MCF 10A (cell line): ENCODE results near the gene EEF1AKMT4. TPM values are rescaled to one million over a fixed set of nuclear protein-coding genes. Genes with fewer than 3 reads are reported as not detected.

Experiments used
- Bru-seq: library from RNA; stranded (reverse); fragments of 400-500 nt; gene quantifications from one replicate; lab custom pipeline; 2021; lab: Mats Ljungman, UMichigan
- BruChase-seq, 2 experiments: library from RNA; stranded (reverse); fragments of 400-500 nt; gene quantifications; one replicate each; lab custom pipeline; 2021; lab: Mats Ljungman, UMichigan
- BruUV-seq: library from RNA; stranded (reverse); fragments of 400-500 nt; replicated peaks from 2 replicates; lab custom pipeline; 2021; lab: Mats Ljungman, UMichigan
- CTCF ChIA-PET: fragments of 300-600 bp; sonication (Branson Sonifier 250); formaldehyde crosslinking; extraction: SDS; loops from one replicate; lab custom pipeline; 2021; ENCODE audit warnings: antibody characterized with exemption, inconsistent platforms; lab: Yijun Ruan, JAX
- POLR2A ChIA-PET: fragments of 300-600, 350-650 bp; sonication (Branson Sonifier 250); formaldehyde crosslinking; extraction: SDS; loops from one replicate; lab custom pipeline; 2020; ENCODE audit warnings: antibody characterized with exemption, inconsistent platforms; lab: Yijun Ruan, JAX
- DNase-seq: peaks from one replicate; pipeline ENCODE4 v3.0.0-alpha.2; 2018; ENCODE audit not compliant: unreplicated experiment
- H3K27ac Mint-ChIP-seq: one replicate; pipeline ENCODE4 v1.8.0; 2022; ENCODE audit warnings: mild to moderate bottlenecking, low read depth, mixed read lengths; ENCODE audit not compliant: unreplicated experiment
- H3K27me3 Mint-ChIP-seq: one replicate; pipeline ENCODE4 v1.8.0; 2022; ENCODE audit warnings: mixed read lengths; ENCODE audit not compliant: insufficient read depth, unreplicated experiment
- H3K36me3 Mint-ChIP-seq: one replicate; pipeline ENCODE4 v1.8.0; 2022; ENCODE audit warnings: mild to moderate bottlenecking, moderate library complexity, mixed read lengths; ENCODE audit not compliant: insufficient read depth, unreplicated experiment
- H3K4me1 Mint-ChIP-seq: one replicate; pipeline ENCODE4 v1.8.0; 2022; ENCODE audit warnings: mixed read lengths; ENCODE audit not compliant: insufficient read depth, unreplicated experiment
- H3K4me3 Mint-ChIP-seq: one replicate; pipeline ENCODE4 v1.8.0; 2022; ENCODE audit warnings: mild to moderate bottlenecking, moderate library complexity, mixed read lengths; ENCODE audit not compliant: unreplicated experiment
- H3K9me3 Mint-ChIP-seq: one replicate; pipeline ENCODE4 v1.8.0; 2022; ENCODE audit warnings: mixed read lengths; ENCODE audit not compliant: unreplicated experiment
- CTCF ChIP-seq: fragments of 200-600 bp; IDR thresholded peaks from one replicate; pipeline ENCODE4 v1.8.0; 2022; ENCODE audit warnings: antibody characterized with exemption, mild to moderate bottlenecking; ENCODE audit not compliant: unreplicated experiment
- intact Hi-C: fragments of 100-400 bp; cut with micrococcal nuclease; formaldehyde crosslinking; loops from 2 replicates; pipeline ENCODE4 v1.14.1; 2022
- long read RNA-seq: library from polyadenylated mRNA; stranded (forward); transcript quantifications from one replicate; pipeline ENCODE4 v2.0.0, GENCODE V29; 2022
- total RNA-seq: library from RNA; stranded (reverse); gene quantifications from 2 replicates; pipeline ENCODE4 v1.2.3, GENCODE V29; 2022

EEF1AKMT4 gene
- 4.9 and 10.1 TPM in 2 replicates for total RNA-seq
- Bru-seq, nascent RNA: percentile 52 among the genes with signal in this experiment
- BruChase-seq, experiment 1, labeled RNA remaining after a 6-hour chase: percentile 44 among the genes with signal in this experiment
- percentile 63 among the genes with signal in this experiment for BruChase-seq, experiment 2, labeled RNA remaining after a 2-hour chase
- long read RNA-seq, transcript EEF1AKMT4-201 (3 exons, 1,823 nt): major isoform, 29 of 34 reads
- long read RNA-seq, partial matches to known transcripts: 1 of 34 reads
- long read RNA-seq, other reads (novel, unspliced or antisense): 4 of 34 reads

DNA sequence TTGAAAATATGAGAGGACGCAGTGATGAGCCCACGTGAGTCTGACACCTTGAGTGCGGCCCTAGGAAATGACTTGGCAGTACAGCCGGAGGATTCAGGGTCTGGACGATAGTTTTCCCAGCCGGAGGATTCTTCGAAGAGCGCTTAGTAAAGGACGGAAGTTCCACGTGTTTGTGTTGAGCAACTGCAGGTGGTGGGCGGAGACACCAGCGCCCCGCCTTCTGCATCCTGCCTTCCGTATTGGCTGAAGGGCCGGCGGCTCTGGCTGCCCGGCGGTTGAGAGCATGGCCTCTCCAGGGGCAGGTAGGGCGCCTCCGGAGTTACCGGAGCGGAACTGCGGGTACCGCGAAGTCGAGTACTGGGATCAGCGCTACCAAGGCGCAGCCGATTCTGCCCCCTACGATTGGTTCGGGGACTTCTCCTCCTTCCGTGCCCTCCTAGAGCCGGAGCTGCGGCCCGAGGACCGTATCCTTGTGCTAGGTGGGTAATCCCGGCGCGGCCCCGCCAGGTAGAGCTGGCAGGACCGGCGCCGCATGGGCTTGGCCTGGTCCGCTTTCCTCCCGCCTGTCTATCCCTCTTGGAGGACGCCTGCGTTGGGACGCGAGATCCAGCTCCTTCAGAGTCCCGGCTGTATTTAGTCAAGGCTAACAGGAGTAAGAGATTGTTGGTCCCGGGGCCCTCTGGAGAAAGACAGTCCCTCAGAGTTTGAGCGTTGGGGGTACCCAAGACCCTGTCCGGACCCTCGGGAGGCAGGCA is at the start of gene EEF1AKMT4:
Gene EEF1AKMT4, plus strand, starts transcription at position 261 of the 755 bp plus-strand sequence. Its CDS starts 23 bp downstream, at position 284.
- H3K27ac Mint-ChIP-seq: peak within 1 kb of the TSS; percentile 98
- intact Hi-C loops: loop anchor here (1.0 to 5.0 kb wide), 8 partner anchors 22 to 355 kb away; partner anchors contain the start of genes ABCC5, ABCF3 and PSMD2
- no peaks in the 10 kb centered on the region for H3K27me3 Mint-ChIP-seq
- DNase-seq: peak; percentile 98
- peaks cover 8% of the 10 kb centered on the region for H3K4me1 Mint-ChIP-seq
- no peaks in the 10 kb centered on the region for H3K9me3 Mint-ChIP-seq
- BruUV-seq: TSS peak; percentile 45
- peak within 1 kb of the TSS; percentile 97 for H3K4me3 Mint-ChIP-seq
- ChIA-PET CTCF (interaction anchor here (0.6 to 2.0 kb wide), 27 partner anchors 9 to 1097 kb away, joined by 3 to 10 read pairs (median 3); partner anchors contain the start of genes EIF2B5 and PARL), POLR2A (interaction anchor here (0.5 to 1.2 kb wide), 17 partner anchors 11 to 590 kb away, joined by 3 to 11 read pairs (median 3); partner anchors contain the start of genes ABCF3, CAMK2N2, EIF2B5 and PARL)
- H3K36me3 Mint-ChIP-seq: peaks cover 33% of the 10 kb centered on the region
- TF ChIP-seq CTCF: peak; percentile 56

DNA sequence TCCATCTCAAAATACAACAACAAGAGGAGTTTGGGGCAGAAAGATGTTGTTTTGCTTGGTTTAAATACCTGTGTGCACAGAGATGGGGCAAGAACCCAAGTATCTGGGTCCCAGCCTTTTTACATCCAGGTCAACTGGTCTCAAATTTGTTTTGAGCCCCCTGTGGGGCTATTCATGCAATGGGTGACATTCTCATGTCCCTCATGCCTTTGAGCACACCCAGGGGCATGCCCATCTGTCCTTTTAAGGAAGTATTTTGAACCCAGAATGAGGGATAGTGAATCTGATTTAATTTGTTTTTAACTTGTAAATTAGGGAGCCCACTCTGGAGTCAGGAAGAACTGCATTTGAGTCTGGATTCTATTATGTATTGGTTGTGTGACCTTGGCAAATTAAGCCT is 48.6 kb upstream of the EEF1AKMT4 start:
- POLR2A ChIA-PET: no interaction called here
- no peak for DNase-seq
- BruUV-seq: no TSS peak
- no peak for TF ChIP-seq CTCF
- Mint-ChIP-seq H3K27ac (no peak overlapping the region), H3K36me3 (peaks cover 4% of the 10 kb centered on the region), H3K27me3 (peaks cover 4% of the 10 kb centered on the region), H3K4me3 (no peak overlapping the region), H3K4me1 (no peaks in the 10 kb centered on the region), H3K9me3 (no peaks in the 10 kb centered on the region)
- intact Hi-C loops: no loop called here
- CTCF ChIA-PET: no interaction called here

GRCh38 chr3:184203526-184203925 is 45.9 kb upstream of the EEF1AKMT4 start:
- no peak overlapping the region for H3K27ac Mint-ChIP-seq
- no peaks in the 10 kb centered on the region for H3K9me3 Mint-ChIP-seq
- no peaks in the 10 kb centered on the region for H3K36me3 Mint-ChIP-seq
- CTCF ChIA-PET: no interaction called here
- no TSS peak for BruUV-seq
- POLR2A ChIA-PET: interaction anchor here (0.8 kb wide), 2 partner anchors 13 to 17 kb away, joined by 3 read pairs; no protein-coding TSS in a partner anchor
- no peak for DNase-seq
- H3K4me1 Mint-ChIP-seq: no peaks in the 10 kb centered on the region
- H3K4me3 Mint-ChIP-seq: no peak overlapping the region
- intact Hi-C loops: no loop called here
- peaks cover 26% of the 10 kb centered on the region for H3K27me3 Mint-ChIP-seq
- no peak for TF ChIP-seq CTCF
